SW 1271 (cell line): ENCODE results near the gene TMEM245.
"Not testable (repeated sequence)": the region's sequence is repeated elsewhere in the genome, so short reads cannot be mapped to it uniquely, and the experiment has no call there.

Source experiments
- DNase-seq, 2 experiments: peaks; one replicate each; lab custom pipeline; 2025; lab: John Stamatoyannopoulos, UW

The TMEM245 gene

DNA sequence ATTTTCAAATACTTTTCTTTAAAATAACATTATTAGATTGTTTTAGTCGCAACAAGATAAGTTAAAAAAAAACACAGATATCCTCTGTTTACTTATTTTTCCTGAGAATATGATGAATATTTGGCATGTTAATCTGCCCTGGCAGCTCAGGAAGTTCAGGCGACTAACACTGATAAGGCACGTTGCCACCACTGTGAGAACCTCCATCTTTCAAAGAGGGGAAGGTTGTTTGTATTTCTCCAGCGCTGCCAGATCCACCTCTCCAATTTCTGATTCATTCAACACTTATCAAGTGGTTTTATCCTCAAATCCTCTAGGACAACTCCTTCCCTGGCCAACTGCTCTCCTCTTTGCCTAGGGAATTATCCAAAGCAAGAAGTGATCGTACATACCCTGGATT lies 128.3 kb downstream of the TMEM245 start:
- no peak for DNase-seq

DNA sequence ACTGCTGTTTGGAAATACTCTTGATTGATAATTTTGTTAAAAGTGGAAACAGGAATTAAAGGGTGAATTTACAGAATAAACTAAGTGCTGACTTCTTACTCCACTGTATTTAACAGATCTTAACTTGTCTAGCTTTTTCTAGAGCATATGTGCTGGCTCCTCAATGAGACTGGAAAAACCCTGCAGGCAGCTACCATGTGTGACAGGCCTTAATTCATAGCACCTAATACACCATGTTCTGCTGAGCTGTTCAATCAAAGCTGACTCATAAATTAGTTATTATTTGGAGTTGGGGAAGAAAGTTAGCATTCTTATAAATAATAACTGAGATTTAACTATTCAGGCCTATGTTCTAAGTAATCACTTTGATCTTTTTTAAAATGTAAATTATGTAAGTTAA lies 135.9 kb downstream of the TMEM245 start:
- no peak for DNase-seq

DNA sequence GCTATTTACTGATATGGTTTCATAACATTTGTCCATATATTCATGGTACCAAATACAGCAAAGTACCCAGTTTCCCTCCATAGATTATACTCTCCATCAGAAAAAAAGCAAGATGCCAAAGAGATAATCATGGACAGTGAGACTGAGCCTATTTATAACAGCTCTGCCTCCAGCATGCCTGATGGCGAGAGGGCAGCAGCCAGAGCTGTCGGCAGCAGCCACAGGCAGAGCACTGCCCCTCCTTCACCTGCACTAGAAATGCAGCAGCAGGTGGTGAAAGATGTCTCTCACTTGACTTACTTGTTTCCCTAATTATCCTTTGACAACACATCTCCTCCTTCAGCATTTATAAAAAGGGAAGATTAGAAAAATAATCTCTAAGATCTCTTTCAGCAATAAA lies 138.9 kb downstream of the TMEM245 start:
- no peak for DNase-seq

DNA sequence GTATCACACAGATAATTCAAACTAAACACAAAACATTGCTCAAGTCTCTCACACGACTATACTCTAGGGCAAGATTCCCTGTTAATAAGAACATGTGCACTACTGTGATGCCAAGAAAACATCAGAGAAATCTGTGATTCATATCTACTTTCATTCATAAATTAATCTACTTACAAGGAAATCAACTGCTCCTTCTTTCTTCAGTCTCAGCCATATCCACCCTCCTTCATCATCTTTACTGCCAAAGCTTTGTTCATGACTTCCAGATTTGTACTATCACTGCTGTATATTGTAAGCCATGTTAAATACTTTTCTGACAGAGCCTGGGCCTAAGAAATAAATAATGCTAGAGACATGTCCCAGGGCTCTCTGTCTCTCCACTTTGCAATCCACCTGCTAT lies 141.5 kb downstream of the TMEM245 start:
- no peak for DNase-seq

DNA sequence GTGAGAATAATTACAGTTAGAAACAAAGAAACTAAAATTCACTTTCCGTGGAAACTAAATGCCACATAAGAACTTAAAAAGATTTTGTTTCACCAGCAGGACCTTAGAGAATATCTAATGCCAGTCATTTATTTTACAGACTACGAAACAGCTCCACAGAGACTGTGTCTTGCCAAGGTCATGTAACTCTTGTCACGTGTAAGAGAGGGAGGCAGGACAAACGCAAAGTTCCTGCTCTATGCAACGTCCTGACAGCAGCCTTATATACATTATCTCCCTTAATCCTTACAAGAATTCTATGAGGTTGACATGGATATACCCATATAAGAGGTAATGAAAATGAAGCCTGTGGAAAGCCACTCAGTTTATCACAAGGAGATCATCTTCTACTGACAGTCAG lies 145.9 kb downstream of the TMEM245 start:
- no peak for DNase-seq

DNA sequence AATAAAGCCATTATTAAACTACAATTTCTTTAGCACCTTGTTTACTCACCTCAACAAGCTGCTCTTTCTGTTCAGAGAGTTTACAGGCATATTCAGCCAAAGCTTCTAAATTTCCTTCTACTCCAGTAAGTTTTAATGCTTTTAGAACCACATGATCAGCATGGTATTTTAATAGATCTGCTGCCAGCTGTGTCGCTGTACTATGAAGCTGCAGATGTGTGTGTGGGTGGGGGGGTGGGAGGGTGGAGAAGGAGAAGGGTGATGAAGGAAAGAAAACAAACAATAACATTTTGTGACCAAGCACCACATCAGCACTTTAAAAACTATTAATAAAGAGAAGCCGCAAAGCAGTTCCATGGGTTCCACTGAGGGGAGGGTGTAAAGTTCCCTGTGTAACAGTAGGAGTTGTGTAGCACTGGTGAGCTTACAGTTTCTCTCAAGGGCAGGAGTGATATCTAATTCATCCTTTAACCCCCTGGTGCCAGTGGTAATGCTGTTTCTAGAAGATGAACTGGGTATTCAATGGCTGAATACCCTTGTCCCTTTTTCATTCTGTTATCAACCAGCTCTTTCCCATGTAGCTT lies 147.0 kb downstream of the TMEM245 start:
- no peak for DNase-seq

DNA sequence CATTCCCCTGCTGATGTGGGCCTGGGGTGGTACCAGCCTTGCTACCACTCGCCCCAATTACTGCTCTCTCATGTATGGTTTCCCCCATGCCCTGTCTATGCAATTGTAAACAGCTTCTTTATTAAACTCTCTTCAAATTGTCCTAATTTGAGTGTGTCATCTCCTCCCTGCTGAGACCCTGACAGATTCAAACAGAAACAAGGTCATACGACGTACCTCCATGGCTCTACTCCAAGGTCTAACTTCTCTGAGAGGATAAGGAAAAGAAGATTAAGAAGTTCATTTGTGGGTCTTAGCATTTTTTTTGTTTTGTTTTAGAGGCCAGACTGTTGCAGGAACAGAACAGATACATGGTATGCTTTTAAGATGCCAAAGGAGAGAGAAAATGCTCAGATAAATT lies 147.6 kb downstream of the TMEM245 start:
- DNase-seq: no peak

DNA sequence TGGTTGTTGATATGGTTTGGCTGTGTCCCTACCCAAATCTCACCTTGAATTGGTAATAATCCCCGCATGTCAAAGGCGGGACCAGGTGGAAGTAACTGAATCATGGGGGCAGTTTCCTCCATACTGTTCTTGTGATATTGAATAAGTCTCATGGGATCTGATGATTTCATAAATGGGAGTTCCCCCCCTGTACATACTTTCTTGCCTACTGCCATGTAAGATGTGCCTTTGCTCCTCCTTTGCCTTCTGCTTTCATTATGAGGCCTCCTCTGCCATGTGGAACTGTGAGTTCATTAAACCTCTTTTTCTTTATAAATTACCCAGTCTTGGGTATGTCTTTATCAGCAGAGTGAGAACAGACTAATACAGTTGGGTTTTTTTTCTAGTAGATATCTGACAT lies 148.4 kb downstream of the TMEM245 start:
- not testable (repeated sequence) for DNase-seq

DNA sequence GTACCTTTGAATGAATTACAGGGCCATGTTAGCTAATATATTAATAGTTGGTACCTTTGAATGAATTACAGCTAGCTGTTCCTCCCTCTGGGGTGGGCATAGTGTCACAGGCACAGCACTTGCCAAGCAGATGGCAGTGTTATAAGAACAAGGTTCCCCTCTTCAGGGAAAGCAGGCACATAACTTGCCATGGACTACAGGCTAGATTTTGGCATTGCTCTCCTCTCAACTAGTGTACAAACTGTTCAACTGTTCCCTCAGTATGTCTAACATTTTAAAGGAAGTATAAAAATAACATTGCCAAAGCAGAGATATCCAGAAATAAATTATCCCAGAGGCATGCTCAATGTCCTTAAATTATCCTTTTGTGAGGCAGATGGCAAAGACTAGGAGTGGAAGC lies 151.8 kb downstream of the TMEM245 start:
- no peak for DNase-seq
